Sigmoid colon (tissue), 3 donors: ENCODE results near the gene ARPP21.

ENCODE experiments used
- CTCF ChIP-seq, 4 experiments: fragments of 450-650 bp in 3 of 4; fragments of 200-600 bp in 1 of 4; IDR thresholded peaks; one replicate each; pipeline ENCODE4 v1.5.1; 2016 to 2019; ENCODE audit warnings: antibody characterized with exemption in 4 of 4, mild to moderate bottlenecking in 3 of 4, moderate library complexity in 2 of 4
- POLR2A ChIP-seq, 2 donors: fragments of 450-650 bp; IDR thresholded peaks; one replicate each; pipeline ENCODE4 v1.6.1; 2016; ENCODE audit warnings: antibody characterized with exemption in 2 of 2, mild to moderate bottlenecking in 2 of 2, moderate library complexity in 2 of 2

GRCh38 chr3:35709691-35710090, 70.4 kb downstream of the ARPP21 start:
- TF ChIP-seq CTCF (IDR thresholded peaks at IDR 0.05) (no peak), POLR2A (IDR thresholded peaks at IDR 0.05) (no peak)
